ENCODE measurements around the gene ZDHHC11B.

ZDHHC11B gene

DNA sequence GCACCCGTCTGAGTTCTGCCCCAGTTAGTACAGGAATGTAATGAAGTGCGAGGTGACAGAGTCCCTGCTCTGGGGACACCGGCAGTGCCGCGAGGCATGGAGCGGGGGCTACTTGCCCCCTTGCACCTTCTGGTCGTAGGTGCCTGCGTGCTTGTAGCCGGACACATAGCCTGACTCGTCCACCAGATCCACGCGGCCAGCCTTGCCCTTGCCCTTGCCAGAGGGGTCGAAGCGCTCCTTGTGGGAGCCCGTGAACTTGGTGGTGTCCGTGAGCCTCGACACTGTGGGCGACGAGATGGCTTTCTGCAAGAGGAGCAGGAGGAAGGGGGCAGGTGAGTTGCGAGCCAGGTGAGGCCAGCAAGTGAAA lies 119.6 kb downstream of the ZDHHC11B start:
- no peak overlapping the region for H3K27ac ChIP-seq (ENCODE audit: low read depth, low read length)
- no peaks in the 10 kb centered on the region for H3K9me3 ChIP-seq (ENCODE audit: insufficient read depth, low read depth, low read length)
- peaks cover 55% of the 10 kb centered on the region for H3K36me3 ChIP-seq (ENCODE audit: insufficient read depth, low read length)
- whole genome bisulfite sequencing = 96% methylated on average over 20 of the region's 20 CpGs
- H3K4me1 ChIP-seq (ENCODE audit: insufficient read depth, low read length) = no peaks in the 10 kb centered on the region
- H3K27me3 ChIP-seq (ENCODE audit: insufficient read depth, low read length) = no peaks in the 10 kb centered on the region
- no peak overlapping the region for H3K4me3 ChIP-seq (ENCODE audit: low read length)
- no peak overlapping the region for H3K9ac ChIP-seq (ENCODE audit: low read depth, low read length)

DNA sequence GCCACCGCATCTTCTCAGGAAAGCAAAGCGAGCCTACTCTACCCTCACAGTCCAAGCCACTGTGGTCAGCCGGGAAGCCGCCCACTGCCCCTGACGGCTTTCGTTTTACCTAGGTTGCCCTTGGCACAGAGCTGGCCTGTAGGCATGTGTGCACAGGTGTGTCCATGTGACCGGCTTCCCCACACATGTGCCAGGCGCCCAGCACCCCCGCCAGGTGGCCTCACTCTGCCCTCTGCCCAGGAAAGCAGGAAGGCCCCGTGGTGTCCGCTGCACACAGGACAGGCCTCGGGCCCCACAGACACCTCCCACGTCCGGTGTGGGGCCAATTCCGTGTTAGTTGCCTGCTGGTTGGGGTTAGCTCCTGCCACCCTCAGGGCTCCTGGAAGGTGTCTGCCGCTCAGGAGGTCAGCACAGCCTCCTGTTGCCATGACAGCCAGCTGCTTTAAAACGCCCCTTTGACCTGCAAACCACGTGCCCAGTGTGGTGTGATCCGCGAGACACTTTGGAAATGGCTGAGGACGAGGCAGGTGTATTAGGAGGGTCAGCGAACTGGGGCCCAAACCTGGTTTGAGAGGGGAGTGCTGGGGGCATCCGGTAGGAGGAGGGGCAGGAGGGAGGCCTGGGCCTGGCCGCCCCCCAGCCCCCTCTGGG lies 120.1 kb downstream of the ZDHHC11B start:
- Histone ChIP-seq H3K9me3 (ENCODE audit: insufficient read depth, low read depth, low read length) (no peaks in the 10 kb centered on the region), H3K36me3 (ENCODE audit: insufficient read depth, low read length) (peaks cover 60% of the 10 kb centered on the region), H3K27me3 (ENCODE audit: insufficient read depth, low read length) (no peaks in the 10 kb centered on the region), H3K4me3 (ENCODE audit: low read length) (no peak overlapping the region), H3K27ac (ENCODE audit: low read depth, low read length) (no peak overlapping the region), H3K9ac (ENCODE audit: low read depth, low read length) (no peak overlapping the region), H3K4me1 (ENCODE audit: insufficient read depth, low read length) (no peaks in the 10 kb centered on the region)
- WGBS = 96% methylated on average over 24 of the region's 24 CpGs

GRCh38 chr5:663436-664342 lies 120.8 kb downstream of the ZDHHC11B start:
- Histone ChIP-seq H3K36me3 (ENCODE audit: insufficient read depth, low read length) (peaks cover 67% of the 10 kb centered on the region), H3K4me1 (ENCODE audit: insufficient read depth, low read length) (no peaks in the 10 kb centered on the region)
- WGBS = 95% methylated on average over 38 of the region's 38 CpGs

DNA sequence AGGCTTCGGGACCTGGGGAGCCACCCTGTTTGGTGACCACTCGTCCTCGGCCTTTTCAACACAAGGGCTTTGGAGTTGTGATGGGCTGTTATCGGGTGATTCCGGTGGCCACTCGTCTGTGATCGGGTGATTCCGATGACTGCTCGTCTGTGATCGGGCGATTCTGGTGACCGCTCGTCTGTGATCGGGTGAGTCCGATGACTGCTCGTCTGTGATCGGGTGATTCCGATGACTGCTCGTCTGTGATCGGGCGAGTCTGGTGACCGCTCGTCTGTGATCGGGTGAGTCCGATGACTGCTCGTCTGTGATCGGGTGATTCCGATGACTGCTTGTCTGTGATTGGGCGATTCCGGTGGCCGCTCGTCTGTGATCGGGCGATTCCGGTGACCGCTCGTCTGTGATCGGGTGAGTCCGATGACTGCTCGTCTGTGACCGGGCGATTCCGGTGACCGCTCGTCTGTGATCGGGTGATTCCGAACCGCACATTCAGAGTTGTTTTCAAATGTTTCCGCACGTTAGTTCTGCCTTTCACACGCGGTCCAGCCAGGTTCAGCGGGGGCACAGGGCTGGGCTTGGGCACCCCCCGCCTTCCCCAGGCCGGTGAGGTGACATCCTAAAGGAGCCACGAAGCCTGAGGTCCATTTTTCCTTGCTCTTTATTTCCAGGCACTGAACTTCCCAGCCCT lies 121.6 kb downstream of the ZDHHC11B start:
- Histone ChIP-seq H3K9ac (ENCODE audit: low read depth, low read length) (no peak overlapping the region), H3K27ac (ENCODE audit: low read depth, low read length) (no peak overlapping the region), H3K9me3 (ENCODE audit: insufficient read depth, low read depth, low read length) (no peaks in the 10 kb centered on the region), H3K4me1 (ENCODE audit: insufficient read depth, low read length) (no peaks in the 10 kb centered on the region), H3K36me3 (ENCODE audit: insufficient read depth, low read length) (peaks cover 72% of the 10 kb centered on the region), H3K27me3 (ENCODE audit: insufficient read depth, low read length) (no peaks in the 10 kb centered on the region), H3K4me3 (ENCODE audit: low read length) (no peak overlapping the region)
- WGBS = 96% methylated on average over 56 of the region's 56 CpGs

More at GRCh38 chr5:663436-664342, 120.8 kb downstream of the ZDHHC11B start:
- Histone ChIP-seq H3K9me3 (ENCODE audit: insufficient read depth, low read depth, low read length) (no peaks in the 10 kb centered on the region), H3K27me3 (ENCODE audit: insufficient read depth, low read length) (no peaks in the 10 kb centered on the region), H3K27ac (ENCODE audit: low read depth, low read length) (no peak overlapping the region), H3K9ac (ENCODE audit: low read depth, low read length) (no peak overlapping the region), H3K4me3 (ENCODE audit: low read length) (no peak overlapping the region)

- WGBS = 96% methylated on average over 53 of the region's 53 CpGs
- no peak overlapping the region for H3K4me3 ChIP-seq (ENCODE audit: low read length)
- no peaks in the 10 kb centered on the region for H3K27me3 ChIP-seq (ENCODE audit: insufficient read depth, low read length)
- peaks cover 75% of the 10 kb centered on the region for H3K36me3 ChIP-seq (ENCODE audit: insufficient read depth, low read length)
- no peak overlapping the region for H3K27ac ChIP-seq (ENCODE audit: low read depth, low read length)
- no peaks in the 10 kb centered on the region for H3K9me3 ChIP-seq (ENCODE audit: insufficient read depth, low read depth, low read length)
- no peaks in the 10 kb centered on the region for H3K4me1 ChIP-seq (ENCODE audit: insufficient read depth, low read length)
- H3K9ac ChIP-seq (ENCODE audit: low read depth, low read length) = no peak overlapping the region
These were observed 122.4 kb downstream of the ZDHHC11B start for GRCh38 chr5:661891-662750.

GRCh38 chr5:660491-661030 lies 124.0 kb downstream of the ZDHHC11B start:
- Histone ChIP-seq H3K27me3 (ENCODE audit: insufficient read depth, low read length) (no peaks in the 10 kb centered on the region), H3K36me3 (ENCODE audit: insufficient read depth, low read length) (peaks cover 80% of the 10 kb centered on the region), H3K4me3 (ENCODE audit: low read length) (no peak overlapping the region), H3K9ac (ENCODE audit: low read depth, low read length) (no peak overlapping the region), H3K27ac (ENCODE audit: low read depth, low read length) (no peak overlapping the region), H3K9me3 (ENCODE audit: insufficient read depth, low read depth, low read length) (no peaks in the 10 kb centered on the region), H3K4me1 (ENCODE audit: insufficient read depth, low read length) (no peaks in the 10 kb centered on the region)
- WGBS = 97% methylated on average over 10 of the region's 11 CpGs

All from HUES64 (cell line).